ENCODE measurements around the gene SCARF2. TPM values are rescaled to one million over a fixed set of nuclear protein-coding genes. Genes with fewer than 3 reads are reported as not detected.
A peak's percentile ranks its signal among the peaks of the same experiment; 100 is the strongest.

SCARF2 gene
- total RNA-seq, 3 donors from 2014 or later: 0.24 to 0.46 (median 0.37) TPM

DNA sequence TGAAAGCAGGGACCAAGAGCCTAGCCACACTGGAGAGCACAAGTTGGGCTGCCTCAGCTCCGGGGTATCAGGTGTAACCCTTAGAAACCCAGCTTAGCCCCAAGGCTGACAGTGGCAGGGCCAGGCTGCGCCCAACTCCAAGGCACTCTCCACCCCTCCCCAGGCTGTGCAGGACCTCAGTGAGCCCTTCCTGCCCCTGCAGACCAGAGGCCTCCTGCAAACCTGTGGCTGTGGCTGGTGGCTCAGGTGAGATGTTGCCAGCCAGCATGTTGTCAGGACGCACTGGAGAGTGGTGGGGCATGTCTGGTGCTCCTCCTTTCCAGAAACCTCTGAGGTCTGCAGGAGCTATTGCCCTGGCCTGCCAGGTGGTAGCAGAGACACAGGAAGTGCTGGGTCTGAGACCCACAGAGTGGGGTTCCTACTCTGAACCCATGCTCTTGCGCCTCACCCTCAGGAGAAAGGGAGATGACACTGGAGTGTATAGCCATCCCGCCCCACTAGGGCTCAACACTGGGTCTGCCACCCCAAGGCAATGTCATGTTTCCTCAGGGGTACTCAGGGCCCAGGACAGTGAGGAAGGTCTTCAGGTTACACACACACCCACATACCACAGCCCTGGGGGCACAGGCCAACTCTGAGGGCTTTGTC lies 2.4 kb upstream of the SCARF2 start:
- Mint-ChIP-seq H3K9me3 (no peaks in the 10 kb centered on the region), H3K4me3 (no peak overlapping the region), H3K27me3 (ENCODE audit: low read depth) (peaks cover 29% of the 10 kb centered on the region), H3K36me3 (ENCODE audit: insufficient read depth) (peaks cover 14% of the 10 kb centered on the region), H3K4me1 (ENCODE audit: low read depth) (peaks cover 11% of the 10 kb centered on the region)
- DNase-seq (no peak), ATAC-seq (no peak)

DNA sequence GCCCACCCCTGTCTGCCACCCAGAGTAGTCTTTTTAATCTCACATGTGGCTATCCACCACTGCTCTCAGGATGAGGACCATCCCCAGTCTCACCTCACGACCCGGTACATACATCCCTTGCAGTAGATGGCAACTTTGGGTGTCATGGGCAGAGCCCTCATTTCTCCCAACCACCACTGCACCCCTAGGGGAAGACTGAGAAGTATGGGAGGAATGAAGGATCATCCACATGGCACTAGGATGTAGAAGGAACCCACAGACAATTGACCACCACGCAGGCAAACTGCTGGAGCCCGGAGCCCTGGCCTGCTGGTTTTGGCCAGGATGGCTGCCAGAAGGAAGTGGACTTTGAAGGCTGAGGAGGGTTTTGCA lies 1.9 kb upstream of the SCARF2 start:
- no peak overlapping the region for H3K4me3 Mint-ChIP-seq
- H3K9me3 Mint-ChIP-seq: no peaks in the 10 kb centered on the region
- peaks cover 13% of the 10 kb centered on the region for H3K36me3 Mint-ChIP-seq (ENCODE audit: insufficient read depth)
- H3K27me3 Mint-ChIP-seq (ENCODE audit: low read depth): peaks cover 34% of the 10 kb centered on the region
- ATAC-seq (no peak), DNase-seq (no peak)
- peaks cover 11% of the 10 kb centered on the region for H3K4me1 Mint-ChIP-seq (ENCODE audit: low read depth)

GRCh38 chr22:20438678-20439492 lies 1.3 kb upstream of the SCARF2 start:
- peaks cover 11% of the 10 kb centered on the region for H3K4me1 Mint-ChIP-seq (ENCODE audit: low read depth)
- ATAC-seq (no peak), DNase-seq (no peak)
- H3K27me3 Mint-ChIP-seq (ENCODE audit: low read depth): peaks cover 40% of the 10 kb centered on the region
- peaks cover 7% of the 10 kb centered on the region for H3K36me3 Mint-ChIP-seq (ENCODE audit: insufficient read depth)
- no peak overlapping the region for H3K4me3 Mint-ChIP-seq
- H3K9me3 Mint-ChIP-seq: no peaks in the 10 kb centered on the region

GRCh38 chr22:20438427-20438677 lies 727 bp upstream of the SCARF2 start:
- peaks cover 7% of the 10 kb centered on the region for H3K36me3 Mint-ChIP-seq (ENCODE audit: insufficient read depth)
- peaks cover 40% of the 10 kb centered on the region for H3K27me3 Mint-ChIP-seq (ENCODE audit: low read depth)
- ATAC-seq (no peak), DNase-seq (no peak)
- H3K4me1 Mint-ChIP-seq (ENCODE audit: low read depth): peaks cover 11% of the 10 kb centered on the region
- no peak overlapping the region for H3K4me3 Mint-ChIP-seq
- H3K9me3 Mint-ChIP-seq: no peaks in the 10 kb centered on the region

- Mint-ChIP-seq H3K9me3 (no peaks in the 10 kb centered on the region), H3K4me3 (peak overlapping the region; percentile 74), H3K36me3 (ENCODE audit: insufficient read depth) (no peaks in the 10 kb centered on the region), H3K27me3 (ENCODE audit: low read depth) (peaks cover 47% of the 10 kb centered on the region), H3K4me1 (ENCODE audit: low read depth) (peaks cover 11% of the 10 kb centered on the region)
- peak; percentile 20 for ATAC-seq
- DNase-seq: no peak
Observed at GRCh38 chr22:20436768-20437612, 635 bp downstream of the SCARF2 start.

DNA sequence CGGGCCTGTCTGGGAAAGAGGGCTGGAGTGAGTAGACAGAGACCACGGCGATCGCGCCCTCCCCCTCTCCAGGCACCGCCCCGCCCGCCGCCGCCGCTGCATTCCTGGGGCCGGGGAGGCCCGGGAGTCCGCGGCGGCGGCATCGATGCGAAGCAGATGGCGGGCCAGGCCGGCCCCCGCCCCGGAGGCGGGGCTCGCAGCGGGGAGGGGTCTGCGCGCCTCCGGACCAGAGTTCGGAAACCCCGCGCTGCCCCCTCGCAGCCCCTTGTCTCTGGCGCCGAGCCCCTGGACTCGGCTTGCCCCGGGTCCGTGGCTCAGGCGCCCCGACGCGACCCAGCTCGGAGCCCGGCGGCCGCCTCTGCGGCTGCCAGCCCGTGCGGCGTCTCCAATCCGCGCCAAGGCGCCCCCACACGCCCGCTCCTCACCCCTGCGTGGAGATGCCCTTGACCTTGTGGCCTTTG lies 1.3 kb downstream of the SCARF2 start:
- ATAC-seq: peak; percentile 35 to 36
- H3K27me3 Mint-ChIP-seq (ENCODE audit: low read depth): peaks cover 49% of the 10 kb centered on the region

DNA sequence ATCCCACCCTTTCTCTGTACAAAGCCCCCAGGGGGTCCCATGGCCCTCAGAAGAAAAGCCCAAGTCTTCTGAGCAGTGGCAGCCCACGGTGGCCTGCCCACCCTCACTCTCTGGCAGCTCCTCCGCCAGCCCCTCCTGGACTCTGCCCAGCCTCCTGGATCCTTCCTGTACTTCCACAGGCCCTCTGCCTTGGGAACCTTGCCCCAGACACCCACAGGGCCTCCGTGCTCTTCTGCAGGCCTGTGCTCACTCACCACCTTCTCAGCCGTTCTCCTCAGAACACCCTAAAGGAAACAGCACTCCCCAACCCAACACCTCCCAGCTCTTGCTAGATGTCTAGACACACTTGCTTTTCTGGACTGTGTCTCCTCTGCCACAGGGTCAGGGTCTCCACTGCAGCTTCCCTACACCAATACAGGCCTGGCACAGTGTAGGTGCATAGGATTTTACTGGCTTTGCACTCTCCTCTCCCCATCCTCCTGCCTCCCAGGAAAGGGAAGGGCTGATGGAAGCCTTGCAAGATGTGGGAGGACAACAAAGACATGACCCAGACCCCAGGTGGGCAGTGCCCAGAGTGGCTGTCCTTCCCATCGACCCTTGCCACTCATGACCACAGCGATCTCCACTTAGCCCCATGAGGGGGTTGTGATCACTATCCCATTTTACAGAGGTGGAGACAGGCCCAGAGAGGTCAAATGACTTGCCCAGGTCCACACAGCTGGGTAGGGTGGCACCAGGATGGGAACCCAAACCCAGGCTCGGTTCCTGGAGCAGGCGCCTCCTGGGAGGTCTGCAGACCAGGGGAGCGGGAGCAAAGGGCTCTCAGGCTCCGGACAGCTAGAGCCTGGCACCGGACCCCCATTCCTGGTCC lies 2.0 kb downstream of the SCARF2 start:
- Mint-ChIP-seq H3K9me3 (no peaks in the 10 kb centered on the region), H3K27me3 (ENCODE audit: low read depth) (peaks cover 49% of the 10 kb centered on the region), H3K4me3 (peak overlapping the region; percentile 21), H3K36me3 (ENCODE audit: insufficient read depth) (no peaks in the 10 kb centered on the region), H3K4me1 (ENCODE audit: low read depth) (peaks cover 11% of the 10 kb centered on the region)
- ATAC-seq (no peak), DNase-seq (no peak)

More for the DNA sequence above, 1.3 kb downstream of the SCARF2 start:
- Mint-ChIP-seq H3K9me3 (no peaks in the 10 kb centered on the region), H3K4me3 (peak overlapping the region; percentile 74), H3K4me1 (ENCODE audit: low read depth) (peaks cover 11% of the 10 kb centered on the region), H3K36me3 (ENCODE audit: insufficient read depth) (no peaks in the 10 kb centered on the region)
- no peak for DNase-seq

DNA sequence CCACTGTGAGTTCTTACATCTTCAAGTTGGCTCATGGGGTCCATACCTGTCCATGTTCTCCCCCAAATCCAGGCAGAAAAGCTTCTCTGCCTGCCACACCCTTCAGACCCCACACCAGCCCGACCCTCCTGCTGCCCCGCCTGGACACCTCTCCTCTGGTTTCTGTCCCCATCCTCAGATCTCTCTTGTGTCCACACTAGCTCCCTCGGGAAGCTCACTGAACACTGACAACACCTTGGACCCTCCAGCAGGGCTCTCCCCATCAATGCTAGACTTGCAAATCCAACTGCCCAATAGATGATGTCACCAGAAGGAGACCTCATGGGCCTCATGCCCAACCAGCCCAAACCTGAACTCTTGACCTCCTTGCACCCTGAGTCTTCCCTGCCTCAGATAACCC lies 2.9 kb downstream of the SCARF2 start:
- ATAC-seq: no peak
- DNase-seq: no peak
- Mint-ChIP-seq H3K27me3 (ENCODE audit: low read depth) (peaks cover 49% of the 10 kb centered on the region), H3K9me3 (no peaks in the 10 kb centered on the region), H3K36me3 (ENCODE audit: insufficient read depth) (no peaks in the 10 kb centered on the region), H3K4me1 (ENCODE audit: low read depth) (peaks cover 18% of the 10 kb centered on the region), H3K4me3 (no peak overlapping the region)

- Mint-ChIP-seq H3K4me1 (ENCODE audit: low read depth) (peaks cover 18% of the 10 kb centered on the region), H3K4me3 (no peak overlapping the region), H3K27me3 (ENCODE audit: low read depth) (peaks cover 46% of the 10 kb centered on the region), H3K9me3 (no peaks in the 10 kb centered on the region), H3K36me3 (ENCODE audit: insufficient read depth) (no peaks in the 10 kb centered on the region)
- DNase-seq: no peak
- ATAC-seq: no peak
Observed at GRCh38 chr22:20434264-20434751, 3.3 kb downstream of the SCARF2 start.

DNA sequence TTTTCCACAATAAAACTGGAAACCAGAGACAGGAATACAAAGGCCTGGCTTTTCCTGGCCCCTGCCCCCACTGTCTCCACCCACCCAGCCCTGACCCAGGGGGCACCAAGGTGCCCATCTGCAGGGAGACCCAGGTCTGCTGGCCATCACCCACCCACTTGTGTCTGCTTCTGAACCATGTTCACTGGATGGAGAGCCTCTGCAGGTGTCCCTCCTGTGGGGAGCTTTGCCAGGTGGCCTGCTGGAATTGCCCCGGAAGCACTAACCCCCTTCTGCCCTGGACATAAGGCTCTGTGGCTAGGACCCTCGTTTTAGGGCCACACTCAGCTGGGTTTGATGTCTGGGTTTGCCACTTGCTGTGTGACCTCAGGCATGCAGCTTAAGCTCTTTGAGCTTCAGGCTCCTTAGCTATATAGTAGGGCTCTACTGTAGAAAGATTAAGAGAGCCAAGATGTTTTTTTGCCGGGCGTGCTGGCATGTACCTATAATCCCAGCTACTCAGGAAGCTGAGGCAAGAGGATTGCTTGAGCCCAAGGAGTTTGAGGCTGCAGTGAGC lies 3.9 kb downstream of the SCARF2 start:
- Mint-ChIP-seq H3K36me3 (ENCODE audit: insufficient read depth) (no peaks in the 10 kb centered on the region), H3K4me1 (ENCODE audit: low read depth) (peaks cover 22% of the 10 kb centered on the region), H3K4me3 (no peak overlapping the region), H3K27me3 (ENCODE audit: low read depth) (peaks cover 46% of the 10 kb centered on the region), H3K9me3 (no peaks in the 10 kb centered on the region)
- DNase-seq: no peak
- ATAC-seq: no peak

DNA sequence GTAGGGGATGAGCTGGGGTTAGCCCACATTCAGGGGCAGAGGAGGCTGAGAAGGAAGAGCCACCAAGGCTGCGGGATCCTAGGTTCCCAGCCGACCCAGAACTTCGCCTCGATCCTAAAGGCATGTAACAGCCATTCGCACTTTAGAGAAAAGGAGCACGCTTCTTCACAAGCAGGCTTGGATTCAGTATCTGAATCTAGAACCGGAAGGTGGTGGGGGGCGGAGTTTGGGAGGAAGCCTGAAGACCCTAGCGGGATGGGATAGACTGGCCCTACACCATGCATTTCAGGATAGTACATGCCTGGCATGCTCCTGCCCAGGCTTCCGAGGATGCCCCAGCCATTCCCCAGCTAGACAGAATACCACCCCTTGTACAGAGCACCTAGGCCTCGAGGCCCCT lies 4.4 kb downstream of the SCARF2 start:
- Mint-ChIP-seq H3K4me1 (ENCODE audit: low read depth) (peaks cover 24% of the 10 kb centered on the region), H3K27me3 (ENCODE audit: low read depth) (peaks cover 40% of the 10 kb centered on the region), H3K4me3 (peak overlapping the region; percentile 33), H3K9me3 (no peaks in the 10 kb centered on the region), H3K36me3 (ENCODE audit: insufficient read depth) (no peaks in the 10 kb centered on the region)
- DNase-seq (no peak), ATAC-seq (no peak)

DNA sequence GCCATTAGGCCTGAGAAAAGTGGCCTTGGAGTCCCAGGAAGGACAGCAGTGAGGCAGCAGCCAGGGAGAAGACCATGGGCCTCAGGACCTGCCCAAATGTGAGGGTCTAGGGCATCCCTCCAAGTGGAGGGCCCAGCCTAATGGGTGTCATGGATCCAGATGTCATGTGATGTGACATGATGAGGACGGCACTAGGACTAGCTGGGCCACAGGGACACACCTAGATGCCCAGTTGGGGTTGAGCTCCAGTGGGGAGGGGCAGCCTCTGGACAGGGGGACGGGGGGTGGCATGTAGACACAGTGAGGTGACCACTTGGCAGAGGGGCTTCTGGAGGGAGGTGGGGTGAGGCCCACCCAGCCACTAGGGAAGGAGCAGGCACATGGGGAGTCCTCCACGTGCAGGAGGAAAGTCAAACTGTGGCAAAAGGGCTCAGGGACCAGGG lies 5.4 kb downstream of the SCARF2 start:
- Mint-ChIP-seq H3K9me3 (no peaks in the 10 kb centered on the region), H3K4me3 (peak overlapping the region; percentile 51), H3K27me3 (ENCODE audit: low read depth) (peaks cover 44% of the 10 kb centered on the region), H3K4me1 (ENCODE audit: low read depth) (peaks cover 23% of the 10 kb centered on the region), H3K36me3 (ENCODE audit: insufficient read depth) (no peaks in the 10 kb centered on the region)
- ATAC-seq (no peak), DNase-seq (no peak)

- peaks cover 44% of the 10 kb centered on the region for H3K27me3 Mint-ChIP-seq (ENCODE audit: low read depth)
Observed at GRCh38 chr22:20431511-20432192, 6.0 kb downstream of the SCARF2 start.

More at GRCh38 chr22:20431511-20432192, 6.0 kb downstream of the SCARF2 start:
- Mint-ChIP-seq H3K36me3 (ENCODE audit: insufficient read depth) (no peaks in the 10 kb centered on the region), H3K4me1 (ENCODE audit: low read depth) (peaks cover 18% of the 10 kb centered on the region), H3K9me3 (no peaks in the 10 kb centered on the region), H3K4me3 (peak overlapping the region; percentile 51)
- DNase-seq: no peak
- no peak for ATAC-seq

Data from activated T-cell treated with anti-CD3 and anti-CD28 coated beads, Interleukin-2, amount 50 U/mL, for 4 hours (primary cell).